NCI-H446 treated with DMSO at 0.1 percent for 48 hours (cell line): ENCODE results near the gene TECTB.

Experiments
- DNase-seq: peaks from one replicate; lab custom pipeline; 2025; lab: John Stamatoyannopoulos, UW

TECTB gene

GRCh38 chr10:112311481-112311880, 28.3 kb downstream of the TECTB start:
- DNase-seq, result no peak

GRCh38 chr10:112313234-112313633, 30.0 kb downstream of the TECTB start:
- DNase-seq, result no peak

GRCh38 chr10:112313911-112314310, 30.7 kb downstream of the TECTB start:
- no peak for DNase-seq

GRCh38 chr10:112314822-112315474, 31.7 kb downstream of the TECTB start:
- DNase-seq, result no peak

- DNase-seq, result no peak
Measured at GRCh38 chr10:112327678-112328077, 44.5 kb downstream of the TECTB start.

- DNase-seq, result no peak
Measured at GRCh38 chr10:112330162-112330561, 47.0 kb downstream of the TECTB start.

- DNase-seq, result no peak
Measured at GRCh38 chr10:112330607-112331160, 47.5 kb downstream of the TECTB start.

- no peak for DNase-seq
Measured at GRCh38 chr10:112332022-112332421, 48.8 kb downstream of the TECTB start.

GRCh38 chr10:112332509-112333228, 49.5 kb downstream of the TECTB start:
- DNase-seq, result no peak

GRCh38 chr10:112333452-112333851, 50.3 kb downstream of the TECTB start:
- no peak for DNase-seq

GRCh38 chr10:112335111-112335867, 52.1 kb downstream of the TECTB start:
- no peak for DNase-seq

- DNase-seq, result no peak
Measured at GRCh38 chr10:112335868-112336265, 52.7 kb downstream of the TECTB start.

- DNase-seq, result no peak
Measured at GRCh38 chr10:112336556-112337201, 53.5 kb downstream of the TECTB start.

GRCh38 chr10:112338957-112339356, 55.8 kb downstream of the TECTB start:
- no peak for DNase-seq

GRCh38 chr10:112340601-112341000, 57.4 kb downstream of the TECTB start:
- no peak for DNase-seq

- DNase-seq, result no peak
Measured at GRCh38 chr10:112343056-112343806, 60.0 kb downstream of the TECTB start.

- DNase-seq, result no peak
Measured at GRCh38 chr10:112344261-112344660, 61.1 kb downstream of the TECTB start.

- no peak for DNase-seq
Measured at GRCh38 chr10:112345202-112345601, 62.0 kb downstream of the TECTB start.

GRCh38 chr10:112345743-112346142, 62.5 kb downstream of the TECTB start:
- no peak for DNase-seq

- DNase-seq, result no peak
Measured at GRCh38 chr10:112346774-112347173, 63.6 kb downstream of the TECTB start.
